Stimulated activated CD8-positive, alpha-beta memory T cell treated with anti-CD3 and anti-CD28 coated beads, Interleukin-12 subunit alpha, Interleukin-12 subunit beta, amount 100 ng/mL, for 1 hour (primary cell): ENCODE results near the gene CCDC70.
A peak's percentile ranks its signal among the peaks of the same experiment; 100 is the strongest.
"Not testable (repeated sequence)": the region's sequence is repeated elsewhere in the genome, so short reads cannot be mapped to it uniquely, and the experiment has no call there.

ENCODE experiments used
- DNase-seq: peaks from one replicate; pipeline ENCODE4 v3.0.0-alpha.2; 2020; ENCODE audit warnings: low read depth

CCDC70 gene

DNA sequence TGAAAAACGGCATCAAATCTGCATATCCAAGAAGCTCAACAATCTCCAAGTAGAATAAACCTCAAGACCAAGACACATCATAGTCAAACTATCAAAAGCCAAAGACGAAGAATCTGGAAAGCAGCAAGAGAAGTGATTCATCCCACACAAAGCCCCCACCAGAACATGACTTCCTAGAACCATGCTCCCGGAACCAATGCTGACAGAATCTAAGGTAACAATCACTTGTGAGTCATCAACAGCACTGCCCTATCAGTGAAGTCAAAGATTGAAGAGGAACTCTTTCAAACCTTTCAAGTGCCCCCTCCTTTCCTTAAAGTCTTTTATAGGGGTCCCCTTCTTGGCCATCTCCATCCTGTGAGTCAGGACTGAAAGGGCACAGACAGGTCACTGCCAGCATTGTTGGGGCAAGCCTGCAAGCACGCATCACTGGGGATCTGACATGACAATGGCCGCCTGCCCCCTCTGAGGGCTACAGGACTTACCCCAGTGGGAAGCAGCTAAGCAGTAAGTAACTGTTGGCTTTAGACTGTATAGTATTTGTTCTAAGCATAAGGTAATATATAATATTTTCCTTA, at the start of gene CCDC70:
TSS of gene CCDC70 (plus strand) at position 247 of the 578 bp plus-strand sequence. CDS start 3,443 bp downstream, outside the sequence.
- DNase-seq: no peak

GRCh38 chr13:51814071-51814470, 47.7 kb upstream of the CCDC70 start:
- DNase-seq: no peak

- peak; percentile 53 for DNase-seq
Measured at GRCh38 chr13:51814825-51815650, 46.7 kb upstream of the CCDC70 start.

- no peak for DNase-seq
Measured at GRCh38 chr13:51815848-51816247, 45.9 kb upstream of the CCDC70 start.

GRCh38 chr13:51816604-51817249, 45.0 kb upstream of the CCDC70 start:
- no peak for DNase-seq

DNA sequence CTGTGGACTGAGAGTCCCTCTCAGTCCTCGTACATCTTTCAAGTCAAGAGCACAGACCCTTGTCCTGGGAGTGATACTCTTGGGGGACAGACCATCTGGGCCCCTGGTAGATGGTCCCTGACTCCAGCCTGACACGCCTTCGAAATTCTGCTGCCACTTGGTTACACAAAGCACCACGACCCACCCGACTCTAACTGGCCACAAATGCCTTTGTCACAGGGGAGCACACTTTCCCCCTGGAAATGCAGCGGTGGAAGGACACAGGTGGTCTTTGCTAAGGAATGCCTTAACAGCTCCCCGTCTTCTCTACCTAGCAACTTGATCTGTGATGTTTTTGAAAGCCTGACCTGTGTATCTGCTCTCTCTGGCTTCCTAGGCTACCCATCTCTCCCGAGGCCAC, 44.1 kb upstream of the CCDC70 start:
- no peak for DNase-seq

- no peak for DNase-seq
Measured at GRCh38 chr13:51818276-51818675, 43.5 kb upstream of the CCDC70 start.

- no peak for DNase-seq
Measured at GRCh38 chr13:51818781-51819511, 42.8 kb upstream of the CCDC70 start.

GRCh38 chr13:51819544-51819943, 42.2 kb upstream of the CCDC70 start:
- no peak for DNase-seq

- no peak for DNase-seq
Measured at GRCh38 chr13:51820016-51820597, 41.7 kb upstream of the CCDC70 start.

DNA sequence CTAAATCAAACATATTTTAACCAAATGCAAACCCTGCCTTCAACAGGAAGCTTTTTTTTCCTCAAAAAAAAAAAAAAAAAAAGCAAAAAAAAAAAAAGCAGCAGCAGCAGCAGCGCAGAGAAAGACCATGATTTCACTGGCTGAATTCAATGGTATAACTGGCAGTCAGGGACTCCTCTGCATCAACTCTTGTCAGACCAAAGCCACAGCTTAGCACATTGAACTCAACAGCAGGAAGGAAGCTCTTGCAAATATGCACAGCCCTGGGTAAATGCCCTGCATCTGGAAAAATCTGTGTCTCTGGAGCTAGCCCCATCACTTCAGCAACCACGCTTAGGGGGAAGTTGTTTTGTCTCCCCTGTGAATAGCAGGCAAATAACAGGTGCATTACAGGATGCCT, 40.2 kb upstream of the CCDC70 start:
- no peak for DNase-seq

GRCh38 chr13:51822106-51822815, 39.5 kb upstream of the CCDC70 start:
- no peak for DNase-seq

- DNase-seq: no peak
Measured at GRCh38 chr13:51823359-51823758, 38.4 kb upstream of the CCDC70 start.

GRCh38 chr13:51823863-51824262, 37.9 kb upstream of the CCDC70 start:
- DNase-seq: no peak

DNA sequence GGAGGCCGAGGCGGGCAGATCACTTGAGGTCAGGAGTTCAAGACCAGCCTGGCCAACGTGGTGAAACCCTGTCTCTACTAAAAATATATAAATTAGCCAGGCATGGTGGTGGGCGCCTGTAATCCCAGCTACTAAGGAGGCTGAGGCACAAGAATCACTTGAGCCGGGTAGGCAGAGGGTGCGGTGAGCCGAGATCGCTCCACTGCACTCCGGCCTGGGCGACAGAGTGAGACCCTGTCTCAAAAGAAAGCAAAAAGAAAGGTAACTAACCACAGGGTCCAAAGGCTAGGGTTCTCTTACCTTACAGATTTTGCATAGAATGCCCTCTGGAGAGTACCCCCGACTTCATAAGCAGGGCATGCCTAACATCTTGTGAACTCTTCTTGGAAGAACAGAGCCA, 37.1 kb upstream of the CCDC70 start:
- not testable (repeated sequence) for DNase-seq

- no peak for DNase-seq
Measured at GRCh38 chr13:51825165-51825592, 36.6 kb upstream of the CCDC70 start.

DNA sequence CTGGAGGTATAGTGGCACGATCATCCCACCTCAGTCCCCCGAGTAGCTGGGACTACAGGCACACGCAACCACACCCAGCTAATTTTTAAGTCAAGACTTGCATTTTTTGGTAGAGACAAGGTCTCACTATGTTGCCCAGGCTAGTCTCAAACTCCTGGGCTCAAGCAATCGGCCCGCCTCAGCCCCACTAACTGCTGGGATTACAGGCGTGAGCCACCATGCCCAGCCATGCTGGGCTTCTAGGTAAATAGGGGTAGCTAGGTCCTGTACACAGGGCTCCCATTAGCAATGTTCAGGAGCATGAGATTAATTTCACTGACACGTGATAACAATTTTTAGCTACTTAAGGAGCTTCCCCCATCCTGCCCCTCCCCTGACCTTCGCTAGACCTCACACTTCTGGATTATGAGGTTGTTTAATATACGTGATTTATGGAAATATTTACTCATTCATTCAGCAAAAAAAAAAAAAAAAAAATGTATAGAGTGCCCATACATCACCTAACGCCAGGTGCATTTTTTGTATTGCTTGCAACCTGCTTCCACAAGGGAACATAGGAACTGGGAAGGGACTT, 36.0 kb upstream of the CCDC70 start:
- DNase-seq: no peak

GRCh38 chr13:51826606-51827005, 35.2 kb upstream of the CCDC70 start:
- no peak for DNase-seq

GRCh38 chr13:51827254-51827653, 34.5 kb upstream of the CCDC70 start:
- DNase-seq: no peak

DNA sequence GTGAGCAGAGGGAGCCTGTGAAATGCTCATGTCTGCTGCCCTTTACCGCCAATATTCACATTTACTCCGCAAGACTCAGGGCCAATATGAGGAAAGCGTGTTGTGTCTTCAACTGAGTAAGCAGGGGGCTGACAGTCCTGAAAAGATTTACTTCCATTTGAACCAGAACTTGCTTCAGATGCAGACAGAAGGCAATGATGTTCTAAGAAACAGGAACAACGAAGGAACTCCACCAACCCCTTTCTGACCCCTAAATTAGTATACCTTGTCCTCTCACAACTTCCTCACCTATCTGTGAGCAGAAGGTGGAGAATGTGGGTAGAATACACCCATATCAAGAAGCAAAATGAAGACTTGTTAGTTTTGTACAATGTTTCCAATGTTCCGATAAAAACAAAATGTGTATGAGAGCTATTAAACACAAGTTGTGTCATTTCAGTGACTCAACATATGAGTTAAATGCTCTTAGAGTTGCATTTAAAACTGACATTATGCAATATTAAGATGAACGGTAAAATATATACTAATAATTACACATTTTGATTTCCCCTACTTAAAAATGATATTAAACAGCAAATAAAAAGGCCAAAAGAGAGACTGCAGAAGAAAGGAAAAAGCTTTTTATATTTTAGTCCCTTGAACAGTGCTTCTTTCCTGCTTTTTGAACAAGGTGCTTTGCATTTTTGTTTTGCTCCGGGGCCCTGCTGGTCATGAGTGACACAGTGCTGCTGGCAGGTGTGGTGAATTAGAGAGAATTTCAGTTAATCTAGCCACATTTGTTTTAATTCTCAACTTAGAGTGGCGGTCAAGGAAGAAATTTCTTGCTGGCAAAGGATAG, 32.8 kb upstream of the CCDC70 start:
- no peak for DNase-seq
